GM18951 (cell line): Measurements from ENCODE around the gene MVD.

Experiments
- POLR2A ChIP-seq: IDR thresholded peaks from 4 replicates; pipeline ENCODE4 v1.6.1; 2011; ENCODE audit warnings: mild to moderate bottlenecking; ENCODE audit not compliant: insufficient read length, insufficient read depth; ENCODE audit errors: extremely low read depth
- in situ Hi-C: fragments of 300-500 bp; cut with MboI; formaldehyde crosslinking; loops from one replicate; pipeline ENCODE4 v1.12.0; 2022; ENCODE audit warnings: low sequenced_read_pairs, mixed read lengths, inconsistent platforms; ENCODE audit not compliant: unreplicated experiment

Gene MVD

GRCh38 chr16:88667461-88667860, 4.6 kb upstream of the MVD start:
- TF ChIP-seq POLR2A: no peak
- in situ Hi-C loops: no loop called here

- TF ChIP-seq POLR2A: no peak
- in situ Hi-C loops: no loop called here
Measured at GRCh38 chr16:88665570-88665969, 2.7 kb upstream of the MVD start.

GRCh38 chr16:88665148-88665547, 2.3 kb upstream of the MVD start:
- in situ Hi-C loops: no loop called here
- no peak for TF ChIP-seq POLR2A

- TF ChIP-seq POLR2A: no peak
- in situ Hi-C loops: no loop called here
Measured at GRCh38 chr16:88662222-88662842, 559 bp downstream of the MVD start.

- no peak for TF ChIP-seq POLR2A
- in situ Hi-C loops: no loop called here
Measured at GRCh38 chr16:88661468-88661867, 1.4 kb downstream of the MVD start.

GRCh38 chr16:88659160-88659559, 3.7 kb downstream of the MVD start:
- no peak for TF ChIP-seq POLR2A
- in situ Hi-C loops: no loop called here

GRCh38 chr16:88658714-88659113, 4.2 kb downstream of the MVD start:
- in situ Hi-C loops: no loop called here
- no peak for TF ChIP-seq POLR2A

GRCh38 chr16:88657371-88657770, 5.5 kb downstream of the MVD start:
- in situ Hi-C loops: no loop called here
- TF ChIP-seq POLR2A: no peak

GRCh38 chr16:88656291-88656980, 6.5 kb downstream of the MVD start:
- TF ChIP-seq POLR2A: no peak
- in situ Hi-C loops: no loop called here

GRCh38 chr16:88655733-88656281, 7.1 kb downstream of the MVD start:
- no peak for TF ChIP-seq POLR2A
- in situ Hi-C loops: no loop called here

GRCh38 chr16:88655053-88655732, 7.7 kb downstream of the MVD start:
- TF ChIP-seq POLR2A: no peak
- in situ Hi-C loops: no loop called here

- TF ChIP-seq POLR2A: no peak
- in situ Hi-C loops: no loop called here
Measured at GRCh38 chr16:88654363-88655052, 8.4 kb downstream of the MVD start.
